H1 (cell line): ENCODE measurements around the gene FBXW8. TPM values are rescaled to one million over a fixed set of nuclear protein-coding genes. Genes with fewer than 3 reads are reported as not detected.

Experiments
- CTCF ChIA-PET: fragments of 300-600 bp; sonication (Branson Sonifier 250); formaldehyde crosslinking; loops from one replicate; lab custom pipeline; 2021; ENCODE audit not compliant: partially characterized antibody; lab: Charles Lee
- POLR2A ChIA-PET: fragments of 300-600 bp; sonication (Branson Sonifier 250); formaldehyde crosslinking; loops from one replicate; lab custom pipeline; 2021; ENCODE audit warnings: inconsistent platforms; ENCODE audit not compliant: partially characterized antibody; lab: Charles Lee
- DNase-seq, 2 experiments: peaks; one replicate each; pipeline versions ENCODE4 v3.0.0 to v3.0.0-alpha.2; 2010 to 2022; ENCODE audit warnings: low spot score in 2 of 2, low read depth in 1 of 2, mixed read lengths in 1 of 2
- FAIRE-seq: peaks from 2 replicates; lab custom pipeline; 2011; peaks lifted over from hg19 to GRCh38; lab: Jason Lieb, UNC
- H2AFZ ChIP-seq: 2 replicates; pipeline ENCODE4 v1.8.1; 2012; ENCODE audit warnings: low read length, inconsistent platforms
- H2AK5ac ChIP-seq: 2 replicates; pipeline ENCODE4 v1.6.1; 2013; ENCODE audit warnings: low read depth, low read length
- H2BK120ac ChIP-seq: replicated peaks from 2 replicates; pipeline ENCODE3; 2013; ENCODE audit warnings: low read depth, low read length, inconsistent platforms
- H2BK12ac ChIP-seq: 2 replicates; pipeline ENCODE4 v1.6.1; 2013; ENCODE audit warnings: low read depth, low read length
- H2BK15ac ChIP-seq: 2 replicates; pipeline ENCODE4 v1.6.1; 2013; ENCODE audit warnings: low read length
- H2BK20ac ChIP-seq: 2 replicates; pipeline ENCODE4 v1.6.1; 2013; ENCODE audit warnings: low read length
- H2BK5ac ChIP-seq: 2 replicates; pipeline ENCODE4 v1.6.1; 2013; ENCODE audit warnings: low read depth, low read length
- H3K14ac ChIP-seq: 2 replicates; pipeline ENCODE4 v1.6.1; 2013; ENCODE audit warnings: inconsistent platforms; ENCODE audit not compliant: insufficient read length
- H3K18ac ChIP-seq: 2 replicates; pipeline ENCODE4 v1.6.1; 2013; ENCODE audit warnings: low read length; ENCODE audit errors: extremely low read depth
- H3K23ac ChIP-seq: 2 replicates; pipeline ENCODE4 v1.6.1; 2013; ENCODE audit warnings: inconsistent platforms; ENCODE audit not compliant: insufficient read length
- H3K23me2 ChIP-seq: 2 replicates; pipeline ENCODE4 v1.6.1; 2013; ENCODE audit warnings: low read depth, low read length
- H3K27ac ChIP-seq: 2 replicates; pipeline ENCODE4 v1.6.1; 2011; ENCODE audit warnings: low read depth, low read length, inconsistent platforms
- H3K27me3 ChIP-seq, 4 experiments: replicated peaks in 1 of 4; 1 replicate in 1 of 4; 2 replicates in 3 of 4; pipeline versions ENCODE4 v1.6.1 to v1.8.1; 2011 to 2013; ENCODE audit warnings: low read length in 3 of 4, mild to moderate bottlenecking in 3 of 4, inconsistent platforms in 2 of 4, mixed read lengths in 2 of 4, moderate library complexity in 1 of 4; ENCODE audit not compliant: control insufficient read depth in 3 of 4, insufficient read depth in 3 of 4; ENCODE audit errors: extremely low read depth in 1 of 4
- H3K36me3 ChIP-seq, 4 experiments: 2 replicates each; pipeline versions ENCODE4 v1.6.1 to v1.8.1; 2011 to 2013; ENCODE audit warnings: mild to moderate bottlenecking in 4 of 4, low read length in 3 of 4, moderate library complexity in 2 of 4, control low read depth in 1 of 4, inconsistent platforms in 1 of 4; ENCODE audit not compliant: insufficient read depth in 4 of 4, control insufficient read depth in 2 of 4
- H3K4ac ChIP-seq: replicated peaks from 2 replicates; pipeline ENCODE3; 2013; ENCODE audit warnings: low read length, low read depth, mixed read lengths, inconsistent platforms; ENCODE audit not compliant: insufficient read length
- H3K4me1 ChIP-seq, 4 experiments: replicated peaks in 1 of 4; 1 replicate in 1 of 4; 2 replicates in 3 of 4; pipeline versions ENCODE4 v1.6.1 to v1.8.1; 2011 to 2013; ENCODE audit warnings: low read length in 3 of 4, inconsistent platforms in 2 of 4, mixed read lengths in 1 of 4; ENCODE audit not compliant: insufficient read depth in 4 of 4, control insufficient read depth in 3 of 4
- H3K4me2 ChIP-seq, 2 experiments: 2 replicates each; pipeline versions ENCODE4 v1.6.1 to v1.8.1; 2011 to 2013; ENCODE audit warnings: low read depth in 2 of 2, low read length in 2 of 2, control low read depth in 1 of 2, inconsistent platforms in 1 of 2, mild to moderate bottlenecking in 1 of 2; ENCODE audit not compliant: insufficient read depth in 1 of 2
- H3K4me3 ChIP-seq, 4 experiments: fragments of 200-600, 300-600 bp in 1 of 4; sonication (generic), shearing (Covaris generic), sonication (Bioruptor Twin) in 1 of 4; 2 replicates each; pipeline versions ENCODE4 v1.5.1 to v1.8.1; 2011 to 2016; ENCODE audit warnings: low read length in 4 of 4, low read depth in 3 of 4, control low read depth in 2 of 4, inconsistent platforms in 2 of 4, mild to moderate bottlenecking in 2 of 4, mixed read lengths in 1 of 4, moderate library complexity in 1 of 4; ENCODE audit not compliant: insufficient read depth in 2 of 4; ENCODE audit errors: extremely low read depth in 1 of 4
- H3K56ac ChIP-seq: replicated peaks from 2 replicates; pipeline ENCODE3; 2013; ENCODE audit warnings: low read depth, mild to moderate bottlenecking, mixed read lengths, low read length, inconsistent platforms; ENCODE audit not compliant: insufficient read length
- H3K79me1 ChIP-seq: 2 replicates; pipeline ENCODE4 v1.6.1; 2013; ENCODE audit warnings: low read depth, low read length, control low read depth
- H3K79me2 ChIP-seq, 2 experiments: 2 replicates each; pipeline versions ENCODE4 v1.6.1 to v1.8.1; 2012 to 2013; ENCODE audit warnings: low read length in 2 of 2, mild to moderate bottlenecking in 2 of 2, inconsistent platforms in 1 of 2; ENCODE audit not compliant: insufficient read depth in 2 of 2, control insufficient read depth in 1 of 2
- H3K9ac ChIP-seq, 4 experiments: replicated peaks in 1 of 4; 1 replicate in 1 of 4; 2 replicates in 3 of 4; pipeline versions ENCODE4 v1.6.1 to v1.8.1; 2011 to 2013; ENCODE audit warnings: low read depth in 3 of 4, low read length in 3 of 4, control low read depth in 2 of 4, mild to moderate bottlenecking in 2 of 4, moderate library complexity in 2 of 4, inconsistent platforms in 1 of 4; ENCODE audit errors: extremely low read depth in 1 of 4
- H3K9me3 ChIP-seq, 2 experiments: 2 replicates each; pipeline versions ENCODE4 v1.6.1 to v1.8.1; 2012 to 2013; ENCODE audit warnings: mild to moderate bottlenecking in 2 of 2, moderate library complexity in 2 of 2, control low read depth in 1 of 2, inconsistent platforms in 1 of 2, low read depth in 1 of 2, low read length in 1 of 2, mixed read lengths in 1 of 2; ENCODE audit not compliant: insufficient read depth in 2 of 2
- H4K20me1 ChIP-seq, 2 experiments: replicated peaks in 1 of 2; 2 replicates each; pipeline versions ENCODE3 to v1.8.1; 2011 to 2013; ENCODE audit warnings: inconsistent platforms in 2 of 2, low read length in 2 of 2, mild to moderate bottlenecking in 1 of 2; ENCODE audit not compliant: insufficient read depth in 2 of 2, control insufficient read depth in 1 of 2
- H4K5ac ChIP-seq: 2 replicates; pipeline ENCODE4 v1.6.1; 2013; ENCODE audit warnings: low read length, low read depth, mixed read lengths, inconsistent platforms; ENCODE audit not compliant: insufficient read length
- H4K8ac ChIP-seq: 2 replicates; pipeline ENCODE4 v1.8.0; 2013; ENCODE audit warnings: mild to moderate bottlenecking, moderate library complexity, low read length, inconsistent platforms; ENCODE audit not compliant: insufficient read depth; ENCODE audit errors: extremely low read depth
- H4K91ac ChIP-seq: replicated peaks from 2 replicates; pipeline ENCODE3; 2013; ENCODE audit warnings: low read length, mixed read lengths, inconsistent platforms; ENCODE audit not compliant: insufficient read length
- CHD2 ChIP-seq: IDR thresholded peaks from 2 replicates; pipeline ENCODE4 v1.6.1; 2012; ENCODE audit warnings: low read length, improper control_type of control experiment
- EP300 ChIP-seq, 2 experiments: IDR thresholded peaks; 1 replicate in 1 of 2; 2 replicates in 1 of 2; pipeline ENCODE4 v1.6.1; 2011 to 2012; ENCODE audit warnings: low read depth in 2 of 2, low read length in 2 of 2, mild to moderate bottlenecking in 2 of 2, borderline replicate concordance in 1 of 2, inconsistent platforms in 1 of 2, moderate library complexity in 1 of 2
- RAD21 ChIP-seq, 2 experiments: IDR thresholded peaks in 1 of 2; conservative IDR thresholded peaks in 1 of 2; 2 replicates each; pipeline ENCODE4 v1.6.1; 2011; ENCODE audit warnings: low read depth in 2 of 2, low read length in 2 of 2, improper control_type of control experiment in 1 of 2, inconsistent platforms in 1 of 2, mild to moderate bottlenecking in 1 of 2, moderate library complexity in 1 of 2
- SRF ChIP-seq: IDR thresholded peaks from 2 replicates; pipeline ENCODE4 v1.6.1; 2011; ENCODE audit warnings: mild to moderate bottlenecking, low read depth, low read length, moderate library complexity
- TAF1 ChIP-seq: IDR thresholded peaks from 2 replicates; pipeline ENCODE4 v1.6.1; 2011; ENCODE audit warnings: mild to moderate bottlenecking, low read depth, low read length
- WGBS, 2 experiments: shearing (Covaris generic) in 1 of 2; methylation state at CpG; one replicate each; pipeline versions ENCODE4 v1.1.6 to v1.1.7; 2013 to 2015; ENCODE audit warnings: low lambda C conversion rate in 2 of 2, mixed read lengths in 2 of 2, inconsistent platforms in 1 of 2, low coverage in 1 of 2, missing lambda C conversion rate in 1 of 2; ENCODE audit not compliant: insufficient replicate concordance in 2 of 2, insufficient coverage in 1 of 2, insufficient read length in 1 of 2; ENCODE audit errors: extremely low coverage in 1 of 2, missing lambda C conversion rate in 1 of 2; 5-methylcytosine and 5-hydroxymethylcytosine counted together
- polyA plus RNA-seq, 7 experiments: library from polyadenylated mRNA; depleted of rRNA in 3 of 7; stranded (reverse) in 5 of 7; unstranded in 2 of 7; fragments of >200 nt in 5 of 7; fragments of 200-250 nt in 2 of 7; gene quantifications; 1 replicate in 5 of 7; 2 replicates in 1 of 7; 4 replicates in 1 of 7; pipeline versions ENCODE4 v1.2.1 to v1.2.3, GENCODE V29; 2011 to 2013; ENCODE audit warnings: missing spikeins in 2 of 7, mixed read lengths in 2 of 7
- total RNA-seq: library from RNA; stranded (reverse); fragmentation: NEBNext Ultra II Directional; extraction: Animal tissue kit (Norgen Biotek cat#: 25700); gene quantifications from 2 replicates; pipeline ENCODE4 v1.2.1, GENCODE V29; 2021
- TF ChIP-seq, protein P1 (sequence below): IDR thresholded peaks from 2 replicates; pipeline ENCODE4 v1.6.1; 2012; ENCODE audit warnings: low read length, inconsistent platforms

The FBXW8 gene
- total and polyA plus RNA-seq, 2 of the 8 experiments (the other 6 are each of a cell fraction or from before 2014, with no cell fraction given): 15.8 to 16.0 TPM

DNA sequence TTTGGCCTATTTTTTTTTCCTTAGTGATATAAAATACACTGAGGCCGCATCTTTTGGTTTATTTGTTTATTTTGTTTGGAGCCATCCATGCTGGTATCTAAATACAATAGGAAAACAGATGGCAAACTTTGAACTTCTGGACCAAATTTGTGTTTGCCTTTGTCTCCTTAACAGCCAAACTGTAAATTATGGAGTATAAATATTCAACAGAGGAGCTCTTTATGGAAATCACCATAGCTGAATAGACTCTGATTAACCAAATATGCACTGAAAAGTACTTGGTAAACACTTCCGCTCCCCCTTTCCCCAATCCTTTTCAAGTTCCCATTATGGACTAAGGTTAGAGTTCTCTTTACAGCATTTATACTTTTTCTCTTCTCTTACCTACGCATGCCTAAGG lies 107.9 kb downstream of the FBXW8 start:
- Histone ChIP-seq H3K23me2 (no peaks in the 10 kb centered on the region), H4K91ac (no peak overlapping the region), H3K4ac (no peak overlapping the region), H3K27ac (no peak overlapping the region), H3K56ac (no peak overlapping the region), H2BK12ac (no peak overlapping the region), H2BK5ac (no peak overlapping the region), H3K79me1 (no peaks in the 10 kb centered on the region), H2BK20ac (no peak overlapping the region), H4K20me1 (peaks cover 0 to 2% of the 10 kb centered on the region in 2 experiments), H3K4me3 (no peak overlapping the region), H3K36me3 (peaks cover 0 to 11% (median 2%) of the 10 kb centered on the region in 4 experiments; a peak in 4 of 8 replicates), H2AK5ac (no peak overlapping the region), H3K79me2 (no peaks in the 10 kb centered on the region), H2AFZ (no peak overlapping the region), H4K5ac (no peak overlapping the region), H2BK15ac (no peak overlapping the region), H2BK120ac (no peak overlapping the region), H4K8ac (no peak overlapping the region), H3K23ac (no peak overlapping the region), H3K4me1 (peaks cover 0 to 5% (median 0%) of the 10 kb centered on the region in 4 experiments; a peak in 1 of 7 replicates), H3K27me3 (no peaks in the 10 kb centered on the region), H3K9ac (no peak overlapping the region), H3K4me2 (no peak overlapping the region), H3K14ac (no peak overlapping the region), H3K18ac (no peak overlapping the region), H3K9me3 (peaks cover 0 to 7% of the 10 kb centered on the region in 2 experiments; a peak in 1 of 4 replicates)
- DNase-seq (no peak), FAIRE-seq (no peak)
- TF ChIP-seq RAD21 (IDR thresholded peaks at IDR 0.05 in 1 of 2, conservative IDR thresholded peaks at IDR 0.05 in 1 of 2; ENCODE audit: low read depth in 2 of 2, low read length in 2 of 2) (no peak), CHD2 (no peak), EP300 (IDR thresholded peaks at IDR 0.05; ENCODE audit: borderline replicate concordance in 1 of 2, low read depth in 2 of 2, low read length in 2 of 2) (no peak), SRF (no peak), TAF1 (no peak)
- TF ChIP-seq, protein P1, sequence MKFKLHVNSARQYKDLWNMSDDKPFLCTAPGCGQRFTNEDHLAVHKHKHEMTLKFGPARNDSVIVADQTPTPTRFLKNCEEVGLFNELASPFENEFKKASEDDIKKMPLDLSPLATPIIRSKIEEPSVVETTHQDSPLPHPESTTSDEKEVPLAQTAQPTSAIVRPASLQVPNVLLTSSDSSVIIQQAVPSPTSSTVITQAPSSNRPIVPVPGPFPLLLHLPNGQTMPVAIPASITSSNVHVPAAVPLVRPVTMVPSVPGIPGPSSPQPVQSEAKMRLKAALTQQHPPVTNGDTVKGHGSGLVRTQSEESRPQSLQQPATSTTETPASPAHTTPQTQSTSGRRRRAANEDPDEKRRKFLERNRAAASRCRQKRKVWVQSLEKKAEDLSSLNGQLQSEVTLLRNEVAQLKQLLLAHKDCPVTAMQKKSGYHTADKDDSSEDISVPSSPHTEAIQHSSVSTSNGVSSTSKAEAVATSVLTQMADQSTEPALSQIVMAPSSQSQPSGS: no peak
- WGBS, 2 experiments: 87% methylated on average over 3 of the region's 3 CpGs; no CpG with 5 or more reads in 1 of the 2 experiments
- ChIA-PET POLR2A (no interaction called here), CTCF (interaction anchor here (1.5 kb wide), 2 partner anchors 81 to 101 kb away, joined by 3 to 11 read pairs; partner anchors contain the start of gene TESC)
